Activated CD4-positive, alpha-beta T cell treated with anti-CD3 and anti-CD28 coated beads, Interleukin-10, Interleukin-2, amounts not matched to agents 100 ng/mL and 50 ng/mL, durations not matched to agents 16 hours and 8 hours (primary cell): ENCODE data around the gene PRR20G.
A peak's percentile ranks its signal among the peaks of the same experiment; 100 is the strongest.
"Not testable (repeated sequence)": the region's sequence is repeated elsewhere in the genome, so short reads cannot be mapped to it uniquely, and the experiment has no call there.

Source experiments
- DNase-seq: peaks from one replicate; pipeline ENCODE4 v3.0.0-alpha.2; 2020

PRR20G gene

GRCh38 chr3:127296959-127297358 is 9.1 kb upstream of the PRR20G start:
- DNase-seq: no peak

- no peak for DNase-seq
These were observed 8.3 kb upstream of the PRR20G start for GRCh38 chr3:127296166-127296565.

- not testable (repeated sequence) for DNase-seq
These were observed 5.8 kb upstream of the PRR20G start for GRCh38 chr3:127293650-127294049.

- no peak for DNase-seq
These were observed 3.8 kb upstream of the PRR20G start for GRCh38 chr3:127291611-127292010.

- no peak for DNase-seq
These were observed 3.3 kb upstream of the PRR20G start for GRCh38 chr3:127291114-127291513.

- no peak for DNase-seq
These were observed 2.1 kb upstream of the PRR20G start for GRCh38 chr3:127289706-127290575.

- peak; percentile 6 for DNase-seq
These were observed 1.3 kb upstream of the PRR20G start for GRCh38 chr3:127288921-127289705.

GRCh38 chr3:127288343-127288742 is 497 bp upstream of the PRR20G start:
- DNase-seq: no peak

GRCh38 chr3:127286571-127287140 is 1.2 kb downstream of the PRR20G start:
- DNase-seq: no peak

GRCh38 chr3:127284258-127284657 is 3.6 kb downstream of the PRR20G start:
- DNase-seq: no peak

GRCh38 chr3:127277561-127277960 is 10.3 kb downstream of the PRR20G start:
- DNase-seq: peak; percentile 8

GRCh38 chr3:127276995-127277394 is 10.9 kb downstream of the PRR20G start:
- DNase-seq: no peak

GRCh38 chr3:127276396-127276795 is 11.4 kb downstream of the PRR20G start:
- DNase-seq: no peak

- DNase-seq: no peak
These were observed 12.5 kb downstream of the PRR20G start for GRCh38 chr3:127275287-127275781.

GRCh38 chr3:127274200-127274760 is 13.6 kb downstream of the PRR20G start:
- no peak for DNase-seq

GRCh38 chr3:127273206-127273605 is 14.6 kb downstream of the PRR20G start:
- DNase-seq: no peak

GRCh38 chr3:127266186-127266585 is 21.7 kb downstream of the PRR20G start:
- DNase-seq: no peak

GRCh38 chr3:127265581-127265981 is 22.3 kb downstream of the PRR20G start:
- no peak for DNase-seq

- no peak for DNase-seq
These were observed 22.9 kb downstream of the PRR20G start for GRCh38 chr3:127264794-127265514.

GRCh38 chr3:127264292-127264691 is 23.6 kb downstream of the PRR20G start:
- DNase-seq: no peak

- no peak for DNase-seq
These were observed 24.1 kb downstream of the PRR20G start for GRCh38 chr3:127263586-127264231.

GRCh38 chr3:127263037-127263436 is 24.8 kb downstream of the PRR20G start:
- DNase-seq: no peak
